Neutrophil (primary cell): ENCODE data around the gene RIT2.

Experiments used
- H3K27ac ChIP-seq: fragments of 200-600 bp; sonication (generic); 2 replicates; pipeline ENCODE4 v1.5.1; 2016; ENCODE audit warnings: mild to moderate bottlenecking, moderate library complexity
- H3K27me3 ChIP-seq: fragments of 200-600 bp; sonication (generic); 2 replicates; pipeline ENCODE4 v1.6.0; 2016; ENCODE audit warnings: mild to moderate bottlenecking
- H3K36me3 ChIP-seq: fragments of 200-600 bp; sonication (generic); 2 replicates; pipeline ENCODE4 v1.5.1; 2017
- H3K4me1 ChIP-seq, 2 experiments: fragments of 200-600 bp in 1 of 2; sonication (generic) in 1 of 2; 1 replicate in 1 of 2; 2 replicates in 1 of 2; pipeline versions ENCODE4 v1.5.1 to v1.6.1; 2013 to 2016; ENCODE audit warnings: low read depth in 1 of 2, low read length in 1 of 2, mild to moderate bottlenecking in 1 of 2, moderate library complexity in 1 of 2; ENCODE audit not compliant: control insufficient read depth in 1 of 2, insufficient read depth in 1 of 2
- H3K4me3 ChIP-seq, 2 experiments: fragments of 200-600 bp in 1 of 2; sonication (generic) in 1 of 2; 1 replicate in 1 of 2; 2 replicates in 1 of 2; pipeline ENCODE4 v1.5.1; 2013 to 2016; ENCODE audit warnings: low read depth in 1 of 2, low read length in 1 of 2, mild to moderate bottlenecking in 1 of 2, moderate library complexity in 1 of 2
- H3K9me3 ChIP-seq: fragments of 200-600 bp; sonication (generic); 2 replicates; pipeline ENCODE4 v1.5.1; 2016
- CTCF ChIP-seq: fragments of 200-600 bp; sonication (generic); IDR thresholded peaks from 2 replicates; pipeline ENCODE4 v1.5.1; 2016; ENCODE audit warnings: antibody characterized with exemption

Gene RIT2

GRCh38 chr18:43081396-43081795 is 34.1 kb downstream of the RIT2 start:
- Histone ChIP-seq H3K36me3 (no peaks in the 10 kb centered on the region), H3K27me3 (no peaks in the 10 kb centered on the region), H3K9me3 (no peaks in the 10 kb centered on the region), H3K4me1 (no peaks in the 10 kb centered on the region), H3K27ac (no peak overlapping the region), H3K4me3 (no peak overlapping the region)
- TF ChIP-seq CTCF = no peak

- TF ChIP-seq CTCF = no peak
- no peaks in the 10 kb centered on the region for H3K27me3 ChIP-seq
These were observed 34.8 kb downstream of the RIT2 start for GRCh38 chr18:43080671-43081070.

GRCh38 chr18:43079422-43079821 is 36.1 kb downstream of the RIT2 start:
- H3K27me3 ChIP-seq = no peaks in the 10 kb centered on the region
- H3K27ac ChIP-seq = no peak overlapping the region
- H3K4me3 ChIP-seq = no peak overlapping the region
- TF ChIP-seq CTCF = no peak
- H3K4me1 ChIP-seq = no peaks in the 10 kb centered on the region
- no peaks in the 10 kb centered on the region for H3K9me3 ChIP-seq
- no peaks in the 10 kb centered on the region for H3K36me3 ChIP-seq

More at GRCh38 chr18:43080671-43081070, 34.8 kb downstream of the RIT2 start:
- no peaks in the 10 kb centered on the region for H3K36me3 ChIP-seq
- H3K9me3 ChIP-seq = no peaks in the 10 kb centered on the region
- no peak overlapping the region for H3K4me3 ChIP-seq
- H3K4me1 ChIP-seq = no peaks in the 10 kb centered on the region
- no peak overlapping the region for H3K27ac ChIP-seq

GRCh38 chr18:43078478-43079092 is 36.9 kb downstream of the RIT2 start:
- no peak for TF ChIP-seq CTCF
- Histone ChIP-seq H3K27me3 (no peaks in the 10 kb centered on the region), H3K4me1 (no peaks in the 10 kb centered on the region), H3K27ac (no peak overlapping the region), H3K9me3 (no peaks in the 10 kb centered on the region), H3K36me3 (no peaks in the 10 kb centered on the region), H3K4me3 (no peak overlapping the region)

GRCh38 chr18:43077510-43078308 is 37.8 kb downstream of the RIT2 start:
- H3K36me3 ChIP-seq = no peaks in the 10 kb centered on the region
- no peak overlapping the region for H3K4me3 ChIP-seq
- no peaks in the 10 kb centered on the region for H3K9me3 ChIP-seq
- no peaks in the 10 kb centered on the region for H3K27me3 ChIP-seq
- no peak overlapping the region for H3K27ac ChIP-seq
- no peak for TF ChIP-seq CTCF
- H3K4me1 ChIP-seq = no peaks in the 10 kb centered on the region
